ENCODE measurements around the gene TBC1D22A. TPM values are rescaled to one million over a fixed set of nuclear protein-coding genes. Genes with fewer than 3 reads are reported as not detected.
"Not testable (repeated sequence)": the region's sequence is repeated elsewhere in the genome, so short reads cannot be mapped to it uniquely, and the experiment has no call there.

TBC1D22A gene
- total RNA-seq, 2 donors from 2014 or later, result 21.0 to 27.9 TPM

DNA sequence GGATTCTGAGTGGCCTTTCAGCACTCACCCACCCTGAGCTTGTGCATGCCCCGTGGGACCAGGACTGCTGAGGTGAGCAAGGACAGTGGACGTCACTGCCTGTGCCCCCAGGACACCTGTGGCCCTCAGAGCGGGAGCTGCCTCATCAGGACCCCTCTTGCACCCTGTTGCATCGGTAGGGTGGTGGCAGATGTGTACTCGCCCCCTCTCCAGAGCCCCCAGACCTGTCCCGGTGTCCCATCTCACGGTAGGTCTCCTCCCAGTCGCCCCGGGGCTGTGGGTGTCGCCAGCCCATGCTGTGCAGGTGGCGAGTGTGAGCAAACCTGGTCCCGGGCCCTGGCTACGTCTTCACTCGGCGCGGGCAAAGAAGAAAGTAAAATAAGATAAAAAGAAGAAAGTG is 374.2 kb downstream of the TBC1D22A start:
- no peak for DNase-seq
- peak overlapping the region; percentile 23 for H3K27ac Mint-ChIP-seq
- H3K27me3 Mint-ChIP-seq (ENCODE audit: insufficient read depth), result no peaks in the 10 kb centered on the region

DNA sequence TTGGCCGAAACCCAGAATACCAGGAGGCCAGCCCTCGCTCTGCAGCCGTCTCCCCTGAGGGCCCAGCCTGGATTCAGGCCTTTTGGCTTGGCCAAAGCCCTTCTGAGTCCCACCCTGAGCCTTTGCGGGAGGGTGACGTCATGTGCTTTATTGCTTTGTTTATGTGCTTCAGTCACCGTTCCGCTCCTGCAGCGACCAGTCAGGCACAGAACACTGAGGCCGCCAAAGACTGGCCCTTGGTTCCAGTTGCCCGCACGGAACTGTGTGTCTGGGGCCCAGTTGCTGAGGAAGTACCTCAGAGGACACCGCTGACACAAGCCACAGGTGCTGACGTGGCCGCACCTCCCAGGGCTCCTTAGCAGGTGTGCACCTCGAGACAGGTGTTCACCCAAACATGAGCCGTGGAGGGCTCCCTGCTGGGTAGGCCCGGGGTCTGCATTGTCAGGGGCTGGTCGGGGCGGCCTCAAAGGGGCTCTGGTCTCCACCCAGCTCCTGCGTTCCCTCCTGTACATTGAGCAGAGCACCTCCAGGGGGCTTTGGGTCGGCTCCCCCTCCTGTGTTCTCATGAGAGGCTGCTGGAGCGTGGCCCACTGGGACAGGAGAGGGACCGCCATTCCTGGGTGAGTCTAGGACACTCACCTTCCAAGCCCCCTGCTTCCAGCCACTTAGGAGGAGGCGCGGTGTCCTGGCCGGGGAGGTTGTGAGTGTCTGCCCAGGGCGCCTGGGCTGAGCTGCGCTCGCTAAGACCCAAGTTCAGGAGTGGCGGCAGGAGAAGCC is 376.8 kb downstream of the TBC1D22A start:
- DNase-seq, result no peak
- 95 to 97% methylated on average over 21 to 30 of the region's 30 CpGs for WGBS, 2 experiments (ENCODE audit: insufficient coverage in 1 of 2, insufficient read length in 1 of 2)
- no peaks in the 10 kb centered on the region for H3K27me3 ChIP-seq (ENCODE audit: control insufficient read depth, insufficient read depth, low read length, poor library complexity, severe bottlenecking)
- no peak overlapping the region for H3K4me3 ChIP-seq (ENCODE audit: low read length)
- no peaks in the 10 kb centered on the region for H3K36me3 Mint-ChIP-seq (ENCODE audit: low read depth)
- no peak for TF ChIP-seq CTCF (conservative IDR thresholded peaks at IDR 0.05)
- no peak overlapping the region for H3K27ac ChIP-seq (ENCODE audit: low read depth, low read length)
- H3K4me1 Mint-ChIP-seq, result peaks cover 6% of the 10 kb centered on the region
- no peak overlapping the region for H3K27ac Mint-ChIP-seq
- H3K27me3 Mint-ChIP-seq (ENCODE audit: insufficient read depth), result no peaks in the 10 kb centered on the region
- H3K36me3 ChIP-seq (ENCODE audit: control insufficient read depth, insufficient read depth, low read length), result no peaks in the 10 kb centered on the region
- H3K9me3 ChIP-seq (ENCODE audit: control insufficient read depth, low read length), result no peaks in the 10 kb centered on the region
- H3K9me3 Mint-ChIP-seq, result no peaks in the 10 kb centered on the region
- no peak overlapping the region for H3K9ac ChIP-seq (ENCODE audit: extremely low read depth, low read length, poor library complexity, severe bottlenecking)
- H3K4me3 Mint-ChIP-seq, result no peak overlapping the region
- H3K4me1 ChIP-seq (ENCODE audit: control insufficient read depth, insufficient read depth, low read length), result no peaks in the 10 kb centered on the region

More for the DNA sequence above, 374.2 kb downstream of the TBC1D22A start:
- Histone ChIP-seq H3K27me3 (ENCODE audit: control insufficient read depth, insufficient read depth, low read length, poor library complexity, severe bottlenecking) (no peaks in the 10 kb centered on the region), H3K9ac (ENCODE audit: extremely low read depth, low read length, poor library complexity, severe bottlenecking) (no peak overlapping the region), H3K36me3 (ENCODE audit: control insufficient read depth, insufficient read depth, low read length) (no peaks in the 10 kb centered on the region), H3K4me3 (ENCODE audit: low read length) (no peak overlapping the region), H3K27ac (ENCODE audit: low read depth, low read length) (no peak overlapping the region), H3K4me1 (ENCODE audit: control insufficient read depth, insufficient read depth, low read length) (no peaks in the 10 kb centered on the region), H3K9me3 (ENCODE audit: control insufficient read depth, low read length) (no peaks in the 10 kb centered on the region)
- Mint-ChIP-seq H3K4me3 (no peak overlapping the region), H3K36me3 (ENCODE audit: low read depth) (no peaks in the 10 kb centered on the region), H3K4me1 (peaks cover 6% of the 10 kb centered on the region), H3K9me3 (no peaks in the 10 kb centered on the region)
- WGBS, 2 experiments (ENCODE audit: insufficient coverage in 1 of 2, insufficient read length in 1 of 2), result 88 to 91% methylated on average over 8 to 16 of the region's 16 CpGs
- no peak for TF ChIP-seq CTCF (conservative IDR thresholded peaks at IDR 0.05)

DNA sequence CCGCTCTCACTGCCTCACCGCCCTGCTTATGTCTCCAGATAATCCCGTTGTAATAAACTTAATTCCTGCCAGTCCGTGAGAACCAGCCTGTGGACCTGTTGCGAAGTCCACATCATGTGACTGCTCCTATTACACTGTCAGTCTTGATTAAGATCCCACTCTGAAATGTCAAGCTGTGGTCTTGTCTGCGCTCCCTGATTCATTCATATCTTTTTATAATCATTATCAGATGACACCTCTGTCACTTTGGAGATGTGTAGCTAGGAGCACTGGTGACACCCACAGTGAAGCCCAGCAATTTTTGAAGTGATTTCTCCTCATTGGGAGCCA is 377.3 kb downstream of the TBC1D22A start:
- H3K4me1 Mint-ChIP-seq, result peaks cover 6% of the 10 kb centered on the region
- no peak overlapping the region for H3K4me3 ChIP-seq (ENCODE audit: low read length)
- H3K36me3 Mint-ChIP-seq (ENCODE audit: low read depth), result no peaks in the 10 kb centered on the region
- H3K9me3 ChIP-seq (ENCODE audit: control insufficient read depth, low read length), result no peaks in the 10 kb centered on the region
- DNase-seq, result no peak
- H3K4me3 Mint-ChIP-seq, result no peak overlapping the region
- no peak overlapping the region for H3K27ac Mint-ChIP-seq
- H3K27ac ChIP-seq (ENCODE audit: low read depth, low read length), result no peak overlapping the region
- H3K9ac ChIP-seq (ENCODE audit: extremely low read depth, low read length, poor library complexity, severe bottlenecking), result no peak overlapping the region
- no peaks in the 10 kb centered on the region for H3K36me3 ChIP-seq (ENCODE audit: control insufficient read depth, insufficient read depth, low read length)
- no peaks in the 10 kb centered on the region for H3K4me1 ChIP-seq (ENCODE audit: control insufficient read depth, insufficient read depth, low read length)
- no peak for TF ChIP-seq CTCF (conservative IDR thresholded peaks at IDR 0.05)
- 94 to 97% methylated on average over 4 to 6 of the region's 6 CpGs for WGBS, 2 experiments (ENCODE audit: insufficient coverage in 1 of 2, insufficient read length in 1 of 2)
- H3K27me3 Mint-ChIP-seq (ENCODE audit: insufficient read depth), result no peaks in the 10 kb centered on the region
- H3K9me3 Mint-ChIP-seq, result no peaks in the 10 kb centered on the region
- H3K27me3 ChIP-seq (ENCODE audit: control insufficient read depth, insufficient read depth, low read length, poor library complexity, severe bottlenecking), result no peaks in the 10 kb centered on the region

GRCh38 chr22:47140975-47141374 is 378.5 kb downstream of the TBC1D22A start:
- DNase-seq; H3K9me3 ChIP-seq (ENCODE audit: control insufficient read depth, low read length); H3K36me3 ChIP-seq (ENCODE audit: control insufficient read depth, insufficient read depth, low read length); H3K27me3 ChIP-seq (ENCODE audit: control insufficient read depth, insufficient read depth, low read length, poor library complexity, severe bottlenecking); H3K4me1 ChIP-seq (ENCODE audit: control insufficient read depth, insufficient read depth, low read length); H3K27ac ChIP-seq (ENCODE audit: low read depth, low read length); H3K27me3 Mint-ChIP-seq (ENCODE audit: insufficient read depth); H3K27ac Mint-ChIP-seq; H3K4me3 ChIP-seq (ENCODE audit: low read length); H3K9me3 Mint-ChIP-seq; H3K36me3 Mint-ChIP-seq (ENCODE audit: low read depth); H3K9ac ChIP-seq (ENCODE audit: extremely low read depth, low read length, poor library complexity, severe bottlenecking); H3K4me3 Mint-ChIP-seq: not testable (repeated sequence)
- 94 to 97% methylated on average over 8 of the region's 8 CpGs for WGBS, 2 experiments (ENCODE audit: insufficient coverage in 1 of 2, insufficient read length in 1 of 2)
- H3K4me1 Mint-ChIP-seq, result peaks cover 15% of the 10 kb centered on the region

Data from endodermal cell (in vitro differentiated cells).